DMS114 treated with DMSO at 0.1 percent for 48 hours (cell line): Measurements from ENCODE around the gene VAV2.
"Not testable (repeated sequence)": the region's sequence is repeated elsewhere in the genome, so short reads cannot be mapped to it uniquely, and the experiment has no call there.

Experiments used
- DNase-seq: peaks from one replicate; lab custom pipeline; 2025; ENCODE audit not compliant: unreplicated experiment; lab: John Stamatoyannopoulos, UW

Gene VAV2

GRCh38 chr9:133775951-133776905 is 215.9 kb downstream of the VAV2 start:
- DNase-seq = no peak

- DNase-seq = no peak
Observed at GRCh38 chr9:133775291-133775690, 216.8 kb downstream of the VAV2 start.

GRCh38 chr9:133774799-133775198 is 217.3 kb downstream of the VAV2 start:
- no peak for DNase-seq

GRCh38 chr9:133773889-133774655 is 218.1 kb downstream of the VAV2 start:
- no peak for DNase-seq

GRCh38 chr9:133772581-133772980 is 219.5 kb downstream of the VAV2 start:
- no peak for DNase-seq

- no peak for DNase-seq
Observed at GRCh38 chr9:133771486-133772482, 220.3 kb downstream of the VAV2 start.

- no peak for DNase-seq
Observed at GRCh38 chr9:133770076-133770777, 221.9 kb downstream of the VAV2 start.

- no peak for DNase-seq
Observed at GRCh38 chr9:133769511-133770075, 222.5 kb downstream of the VAV2 start.

GRCh38 chr9:133768859-133769510 is 223.1 kb downstream of the VAV2 start:
- no peak for DNase-seq

- DNase-seq = no peak
Observed at GRCh38 chr9:133768371-133768858, 223.7 kb downstream of the VAV2 start.

- DNase-seq = no peak
Observed at GRCh38 chr9:133767625-133768024, 224.5 kb downstream of the VAV2 start.

- no peak for DNase-seq
Observed at GRCh38 chr9:133767008-133767407, 225.1 kb downstream of the VAV2 start.

- not testable (repeated sequence) for DNase-seq
Observed at GRCh38 chr9:133766234-133766633, 225.9 kb downstream of the VAV2 start.

GRCh38 chr9:133763272-133764183 is 228.6 kb downstream of the VAV2 start:
- DNase-seq = no peak

GRCh38 chr9:133762488-133763271 is 229.4 kb downstream of the VAV2 start:
- DNase-seq = no peak

- no peak for DNase-seq
Observed at GRCh38 chr9:133761641-133762248, 230.4 kb downstream of the VAV2 start.
